Naive B cell (primary cell): ENCODE data around the gene SEMA4C. TPM values are rescaled to one million over a fixed set of nuclear protein-coding genes. Genes with fewer than 3 reads are reported as not detected.

Source experiments
- ATAC-seq, 2 donors: fragments of 150-1000 bp; cut with Tn5 transposase; 2 replicates each; pipeline ENCODE4 v1.10.0; 2021; ENCODE audit warnings: low read depth in 2 of 2, mild to moderate bottlenecking in 2 of 2, moderate library complexity in 2 of 2
- DNase-seq: peaks from one replicate; pipeline ENCODE4 v3.0.0; 2022
- H3K27ac Mint-ChIP-seq, 6 donors: one replicate each; pipeline ENCODE4 v1.8.0; 2020 to 2022; ENCODE audit warnings: mild to moderate bottlenecking in 6 of 6, mixed read lengths in 6 of 6, moderate library complexity in 5 of 6, inconsistent platforms in 2 of 6
- H3K27me3 Mint-ChIP-seq, 3 donors: one replicate each; pipeline ENCODE4 v1.8.0; 2021 to 2022; ENCODE audit warnings: mixed read lengths in 3 of 3, mild to moderate bottlenecking in 1 of 3
- H3K36me3 Mint-ChIP-seq, 2 donors: one replicate each; pipeline ENCODE4 v1.8.0; 2020 to 2022; ENCODE audit warnings: mixed read lengths in 2 of 2, inconsistent platforms in 1 of 2, mild to moderate bottlenecking in 1 of 2
- H3K4me1 Mint-ChIP-seq, 3 donors: one replicate each; pipeline ENCODE4 v1.8.0; 2020 to 2022; ENCODE audit warnings: mixed read lengths in 3 of 3, inconsistent platforms in 1 of 3, mild to moderate bottlenecking in 1 of 3, moderate library complexity in 1 of 3
- H3K4me3 Mint-ChIP-seq, 8 donors: one replicate each; pipeline ENCODE4 v1.8.0; 2020 to 2022; ENCODE audit warnings: mild to moderate bottlenecking in 8 of 8, mixed read lengths in 8 of 8, moderate library complexity in 8 of 8, inconsistent platforms in 2 of 8
- H3K9me3 Mint-ChIP-seq, 7 donors: one replicate each; pipeline ENCODE4 v1.8.0; 2020 to 2022; ENCODE audit warnings: mixed read lengths in 7 of 7, mild to moderate bottlenecking in 5 of 7, inconsistent platforms in 2 of 7, moderate library complexity in 1 of 7
- polyA plus RNA-seq, 6 donors: library from polyadenylated mRNA; unstranded; fragments of 300-500 nt; fragmentation: Illumina TruSeq; gene quantifications; one replicate each; pipeline ENCODE4 v1.2.3, GENCODE V29; 2021; ENCODE audit warnings: low read depth in 6 of 6

Gene SEMA4C
- polyA plus RNA-seq, result under 1 TPM in 1 of 6 donors, not detected in 5; 0.82 TPM

- peaks cover 21 to 43% (median 40%) of the 10 kb centered on the region in 3 donors for H3K4me1 Mint-ChIP-seq
Measured at GRCh38 chr2:96869822-96870625, at the start of gene SEMA4C. SEMA4C (minus strand) TSS chr2:96870080; CDS start chr2:96867886, 2,194 bp downstream.

DNA sequence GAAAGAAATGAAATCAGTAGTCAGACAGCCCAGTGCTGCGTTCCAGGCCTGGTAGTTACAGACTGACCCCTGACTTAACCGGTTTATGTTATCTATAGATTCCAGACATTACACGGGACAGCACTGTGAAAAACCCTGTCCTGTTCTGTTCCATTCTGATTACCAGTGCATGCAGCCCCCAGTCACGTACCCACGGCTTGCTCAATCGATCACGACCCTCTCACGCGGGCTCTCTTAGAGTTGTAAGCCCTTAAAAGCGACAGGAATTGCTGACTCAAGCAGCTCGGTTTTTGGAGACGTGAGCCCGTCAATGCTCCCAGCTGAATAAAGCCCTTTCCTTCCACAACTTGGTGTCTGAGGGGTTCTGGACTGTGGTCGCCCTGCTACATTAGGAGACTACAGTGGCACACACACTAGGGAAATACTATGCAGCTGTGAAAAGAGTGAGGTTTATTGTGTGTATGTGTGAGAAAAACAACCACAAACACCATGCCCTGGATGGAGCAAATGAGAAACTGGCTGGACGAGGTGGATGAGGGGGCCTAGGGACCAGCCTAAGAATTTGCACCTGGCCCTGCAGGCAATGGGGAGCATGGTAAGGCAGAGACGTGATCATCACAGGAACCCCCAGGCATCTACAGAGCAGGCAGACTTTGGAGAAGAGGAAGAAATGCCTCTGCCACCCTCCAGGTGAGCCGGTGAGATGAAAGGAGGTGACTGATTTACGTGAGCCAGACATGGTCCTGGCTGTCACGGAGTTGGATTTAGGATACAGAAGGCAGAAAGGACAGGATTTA lies 49.1 kb upstream of the SEMA4C start:
- Mint-ChIP-seq H3K36me3 (no peaks in the 10 kb centered on the region), H3K27ac (no peak overlapping the region), H3K4me3 (no peak overlapping the region), H3K9me3 (peaks cover 0 to 6% (median 0%) of the 10 kb centered on the region in 7 donors), H3K27me3 (peaks cover 0 to 23% (median 7%) of the 10 kb centered on the region in 3 donors), H3K4me1 (peaks cover 4 to 12% (median 7%) of the 10 kb centered on the region in 3 donors)
- no peak for DNase-seq
- ATAC-seq, result no peak

More at GRCh38 chr2:96869822-96870625, at the start of gene SEMA4C:
- Mint-ChIP-seq H3K27ac (peak within 1 kb of the TSS in 3 of 6 donors; percentile 18 to 78 (median 52)), H3K27me3 (peaks cover 24 to 44% (median 35%) of the 10 kb centered on the region in 3 donors), H3K4me3 (peak within 1 kb of the TSS; percentile 78 to 90 (median 86)), H3K9me3 (no peaks in the 10 kb centered on the region), H3K36me3 (no peaks in the 10 kb centered on the region)
- peak; percentile 47 for DNase-seq
- peak; percentile 22 to 27 for ATAC-seq

GRCh38 chr2:96918092-96918753 lies 48.3 kb upstream of the SEMA4C start:
- no peak overlapping the region for H3K4me3 Mint-ChIP-seq
- H3K9me3 Mint-ChIP-seq, result peaks cover 0 to 6% (median 0%) of the 10 kb centered on the region in 7 donors
- ATAC-seq (no peak), DNase-seq (no peak)
- peaks cover 11 to 17% (median 14%) of the 10 kb centered on the region in 3 donors for H3K4me1 Mint-ChIP-seq
- no peak overlapping the region for H3K27ac Mint-ChIP-seq
- no peaks in the 10 kb centered on the region for H3K36me3 Mint-ChIP-seq
- peaks cover 0 to 23% (median 7%) of the 10 kb centered on the region in 3 donors for H3K27me3 Mint-ChIP-seq

- H3K4me3 Mint-ChIP-seq, result peak overlapping the region in 1 of 8 donors; percentile 15
- DNase-seq, result no peak
- peaks cover 18 to 23% (median 21%) of the 10 kb centered on the region in 3 donors for H3K4me1 Mint-ChIP-seq
- peaks cover 0 to 23% (median 7%) of the 10 kb centered on the region in 3 donors for H3K27me3 Mint-ChIP-seq
- no peak overlapping the region for H3K27ac Mint-ChIP-seq
- no peaks in the 10 kb centered on the region for H3K36me3 Mint-ChIP-seq
- peaks cover 0 to 6% (median 0%) of the 10 kb centered on the region in 7 donors for H3K9me3 Mint-ChIP-seq
- no peak for ATAC-seq
Measured at GRCh38 chr2:96916646-96917543, 47.0 kb upstream of the SEMA4C start.

- Mint-ChIP-seq H3K27ac (no peak overlapping the region), H3K9me3 (peaks cover 0 to 6% (median 0%) of the 10 kb centered on the region in 7 donors), H3K36me3 (no peaks in the 10 kb centered on the region), H3K27me3 (peaks cover 0 to 22% (median 7%) of the 10 kb centered on the region in 3 donors), H3K4me3 (no peak overlapping the region), H3K4me1 (peaks cover 18 to 23% (median 21%) of the 10 kb centered on the region in 3 donors)
- no peak for DNase-seq
- ATAC-seq, result no peak
Measured at GRCh38 chr2:96916156-96916630, 46.3 kb upstream of the SEMA4C start.

DNA sequence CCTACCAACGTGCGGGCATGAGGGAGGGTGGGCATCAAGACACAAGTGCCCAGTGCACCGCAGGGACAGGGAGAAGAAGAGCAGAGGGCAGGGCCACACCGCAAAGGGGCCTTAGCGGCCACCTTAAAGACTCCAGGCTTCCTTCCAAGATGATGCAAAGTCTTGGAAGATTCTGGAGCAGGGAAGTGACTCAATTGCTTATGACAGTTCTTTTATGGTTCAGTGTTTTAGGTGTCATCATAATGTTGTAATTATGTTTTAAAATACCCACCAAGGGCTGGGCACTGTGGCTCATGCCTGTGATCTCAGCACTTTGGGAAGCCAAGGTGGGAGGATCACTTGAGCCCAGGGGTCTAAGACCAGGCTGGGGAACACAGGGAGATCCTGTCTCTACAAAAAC lies 44.5 kb upstream of the SEMA4C start:
- H3K27me3 Mint-ChIP-seq, result peaks cover 0 to 6% (median 6%) of the 10 kb centered on the region in 3 donors
- peaks cover 0 to 6% (median 0%) of the 10 kb centered on the region in 7 donors for H3K9me3 Mint-ChIP-seq
- no peak for ATAC-seq
- H3K27ac Mint-ChIP-seq, result peak overlapping the region in 1 of 6 donors; percentile 59
- H3K4me1 Mint-ChIP-seq, result peaks cover 18 to 27% (median 21%) of the 10 kb centered on the region in 3 donors
- H3K36me3 Mint-ChIP-seq, result no peaks in the 10 kb centered on the region
- H3K4me3 Mint-ChIP-seq, result peak overlapping the region in 5 of 8 donors; percentile 63 to 92 (median 87)
- no peak for DNase-seq

DNA sequence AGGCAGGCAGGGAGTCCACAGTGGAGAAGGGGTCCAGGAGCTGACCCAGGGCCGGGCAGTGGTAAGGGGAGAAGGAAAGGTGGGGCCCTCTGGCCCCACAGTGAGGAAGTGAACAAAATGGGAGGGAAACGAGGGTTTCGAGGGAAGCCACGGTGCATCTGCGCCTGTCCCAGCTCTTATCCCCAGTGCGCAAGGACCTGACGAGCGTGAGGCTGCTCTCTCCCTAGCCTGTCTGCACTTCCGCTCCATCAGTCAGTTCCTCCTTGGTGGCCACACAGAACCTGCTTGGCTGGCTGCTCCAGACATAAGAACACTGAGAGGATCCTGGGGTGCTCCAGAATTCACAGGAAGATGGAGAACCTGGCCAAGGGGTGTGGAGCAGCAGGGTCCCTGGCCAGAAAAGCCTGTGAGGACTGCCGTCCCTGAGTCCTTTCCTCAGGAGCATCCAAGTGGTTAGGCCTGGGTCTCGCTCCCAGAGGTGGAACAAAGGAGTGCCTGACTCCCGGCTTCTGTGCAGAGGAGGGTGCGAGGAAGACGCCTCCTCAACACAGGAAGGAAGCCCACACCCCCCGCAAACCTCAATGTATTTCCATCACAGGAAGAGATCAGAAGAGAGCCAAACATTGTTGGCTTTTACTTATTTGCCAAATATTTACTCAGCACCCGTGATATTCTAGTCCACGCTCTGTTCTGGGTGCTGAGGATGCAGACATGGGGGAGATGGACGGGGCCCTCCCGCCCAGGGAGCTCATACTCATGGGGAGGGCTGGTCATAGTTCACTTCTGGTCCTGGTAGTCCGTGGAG lies 43.7 kb upstream of the SEMA4C start:
- Mint-ChIP-seq H3K36me3 (no peaks in the 10 kb centered on the region), H3K9me3 (peaks cover 0 to 6% (median 0%) of the 10 kb centered on the region in 7 donors), H3K27ac (peak overlapping the region; percentile 9 to 90 (median 46)), H3K4me1 (peaks cover 18 to 27% (median 21%) of the 10 kb centered on the region in 3 donors), H3K4me3 (peak overlapping the region in 7 of 8 donors; percentile 9 to 92 (median 84)), H3K27me3 (no peaks in the 10 kb centered on the region)
- peak; percentile 79 to 87 for ATAC-seq
- no peak for DNase-seq

DNA sequence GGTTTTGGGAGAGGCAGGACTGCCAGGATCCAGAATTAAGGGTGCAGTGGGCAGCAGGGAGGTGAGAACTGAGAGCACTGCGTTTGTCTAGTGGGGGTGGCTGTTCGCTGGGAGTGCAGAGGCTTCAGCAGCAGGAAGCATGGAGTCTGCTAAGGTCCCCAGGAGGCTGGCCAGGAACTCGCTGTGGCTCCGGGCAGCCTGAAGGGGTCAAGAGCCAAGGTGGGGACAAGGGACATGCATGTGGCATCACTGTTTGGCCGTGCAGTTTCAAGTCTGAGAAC lies 43.2 kb upstream of the SEMA4C start:
- Mint-ChIP-seq H3K4me3 (peak overlapping the region in 6 of 8 donors; percentile 15 to 92 (median 64)), H3K27ac (peak overlapping the region in 3 of 6 donors; percentile 34 to 90 (median 59)), H3K9me3 (peaks cover 0 to 6% (median 0%) of the 10 kb centered on the region in 7 donors), H3K4me1 (peaks cover 18 to 27% (median 21%) of the 10 kb centered on the region in 3 donors), H3K27me3 (no peaks in the 10 kb centered on the region), H3K36me3 (no peaks in the 10 kb centered on the region)
- DNase-seq (no peak), ATAC-seq (no peak)

DNA sequence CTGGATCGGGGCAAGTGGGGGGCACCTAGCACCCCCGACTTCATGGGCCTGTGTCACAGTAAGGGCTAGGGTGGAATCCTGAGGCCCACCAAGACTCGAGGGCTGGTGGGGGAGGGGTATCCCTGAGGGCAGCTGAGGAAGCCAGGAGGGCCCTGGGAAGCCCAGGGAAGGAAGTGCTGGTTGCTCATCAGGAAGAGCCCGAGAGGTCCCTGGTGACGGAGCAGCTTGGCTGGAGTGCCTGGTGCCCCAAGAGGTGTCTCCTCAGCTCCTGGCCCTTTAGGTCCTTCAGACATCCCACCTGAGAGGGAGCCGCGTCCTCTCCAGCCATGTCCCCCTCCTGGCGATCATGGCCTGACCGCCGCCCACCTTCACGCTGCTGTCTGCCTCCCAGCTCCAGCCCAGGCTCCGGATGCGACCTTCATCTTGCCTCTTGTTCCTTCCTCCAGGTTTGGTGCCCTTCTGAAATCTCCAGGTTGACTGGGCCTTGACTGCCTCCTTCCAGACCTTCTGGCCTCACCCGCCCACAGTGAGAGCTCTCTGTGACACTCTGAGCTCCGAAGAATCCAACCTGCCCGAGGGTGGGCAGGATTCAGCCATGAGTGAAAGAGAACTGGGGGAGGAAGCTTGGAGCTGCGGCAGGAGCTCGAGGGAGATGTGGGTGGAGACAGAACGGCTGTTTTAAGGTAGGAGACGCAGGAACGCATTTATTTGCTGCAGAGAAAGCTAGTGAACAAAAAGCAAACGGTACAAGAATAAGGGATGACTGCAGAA lies 42.7 kb upstream of the SEMA4C start:
- ATAC-seq, result no peak
- Mint-ChIP-seq H3K36me3 (no peaks in the 10 kb centered on the region), H3K4me3 (peak overlapping the region in 4 of 8 donors; percentile 8 to 63 (median 34)), H3K9me3 (peaks cover 0 to 6% (median 0%) of the 10 kb centered on the region in 7 donors), H3K27ac (peak overlapping the region in 2 of 6 donors; percentile 59 to 71), H3K27me3 (no peaks in the 10 kb centered on the region), H3K4me1 (peaks cover 18 to 27% (median 21%) of the 10 kb centered on the region in 3 donors)
- no peak for DNase-seq

GRCh38 chr2:96909611-96910021 lies 39.7 kb upstream of the SEMA4C start:
- ATAC-seq, result no peak
- H3K27me3 Mint-ChIP-seq, result no peaks in the 10 kb centered on the region
- peak overlapping the region in 2 of 6 donors; percentile 47 to 57 for H3K27ac Mint-ChIP-seq
- no peak overlapping the region for H3K4me3 Mint-ChIP-seq
- H3K9me3 Mint-ChIP-seq, result no peaks in the 10 kb centered on the region
- no peak for DNase-seq
- no peaks in the 10 kb centered on the region for H3K36me3 Mint-ChIP-seq
- peaks cover 18 to 24% (median 21%) of the 10 kb centered on the region in 3 donors for H3K4me1 Mint-ChIP-seq
